Stomach (tissue), 4 donors: ENCODE data around the gene MYO10.

Source experiments
- EP300 ChIP-seq: sonication (generic); formaldehyde crosslinking; IDR thresholded peaks from one replicate; pipeline ENCODE4 v1.6.1; 2017; ENCODE audit warnings: antibody characterized with exemption
- POLR2A ChIP-seq, 4 donors: fragments of 450-650 bp; IDR thresholded peaks; one replicate each; pipeline ENCODE4 v1.6.1; 2016; ENCODE audit warnings: antibody characterized with exemption in 4 of 4, control low read depth in 2 of 4, mild to moderate bottlenecking in 1 of 4, moderate library complexity in 1 of 4
- POLR2AphosphoS5 ChIP-seq, 3 donors: sonication (generic); formaldehyde crosslinking; IDR thresholded peaks; one replicate each; pipeline ENCODE4 v1.6.1; 2016; ENCODE audit warnings: antibody characterized with exemption in 3 of 3
- TF ChIP-seq, protein P1 (sequence below), 7 experiments: fragments of 450-650 bp in 4 of 7; fragments of 200-600 bp in 3 of 7; sonication (generic) in 3 of 7; IDR thresholded peaks; one replicate each; pipeline ENCODE4 v1.5.1; 2016 to 2019; ENCODE audit warnings: antibody characterized with exemption in 7 of 7, control low read depth in 2 of 7, mild to moderate bottlenecking in 1 of 7

- TF ChIP-seq, protein P1, sequence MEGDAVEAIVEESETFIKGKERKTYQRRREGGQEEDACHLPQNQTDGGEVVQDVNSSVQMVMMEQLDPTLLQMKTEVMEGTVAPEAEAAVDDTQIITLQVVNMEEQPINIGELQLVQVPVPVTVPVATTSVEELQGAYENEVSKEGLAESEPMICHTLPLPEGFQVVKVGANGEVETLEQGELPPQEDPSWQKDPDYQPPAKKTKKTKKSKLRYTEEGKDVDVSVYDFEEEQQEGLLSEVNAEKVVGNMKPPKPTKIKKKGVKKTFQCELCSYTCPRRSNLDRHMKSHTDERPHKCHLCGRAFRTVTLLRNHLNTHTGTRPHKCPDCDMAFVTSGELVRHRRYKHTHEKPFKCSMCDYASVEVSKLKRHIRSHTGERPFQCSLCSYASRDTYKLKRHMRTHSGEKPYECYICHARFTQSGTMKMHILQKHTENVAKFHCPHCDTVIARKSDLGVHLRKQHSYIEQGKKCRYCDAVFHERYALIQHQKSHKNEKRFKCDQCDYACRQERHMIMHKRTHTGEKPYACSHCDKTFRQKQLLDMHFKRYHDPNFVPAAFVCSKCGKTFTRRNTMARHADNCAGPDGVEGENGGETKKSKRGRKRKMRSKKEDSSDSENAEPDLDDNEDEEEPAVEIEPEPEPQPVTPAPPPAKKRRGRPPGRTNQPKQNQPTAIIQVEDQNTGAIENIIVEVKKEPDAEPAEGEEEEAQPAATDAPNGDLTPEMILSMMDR (IDR thresholded peaks at IDR 0.05): no peak
- TF ChIP-seq POLR2A (IDR thresholded peaks at IDR 0.05) (no peak), POLR2AphosphoS5 (IDR thresholded peaks at IDR 0.05) (no peak), EP300 (no peak)
Observed at GRCh38 chr5:16809395-16810207, 126.5 kb downstream of the MYO10 start.
